Measurements from ENCODE around the gene HIVEP3. TPM values are rescaled to one million over a fixed set of nuclear protein-coding genes. Genes with fewer than 3 reads are reported as not detected.

HIVEP3 gene
- total and polyA plus RNA-seq, 2 of the 13 experiments (the other 11 are each of a cell fraction or from before 2014, with no cell fraction given) = 0.05 TPM; not detected in 1

DNA sequence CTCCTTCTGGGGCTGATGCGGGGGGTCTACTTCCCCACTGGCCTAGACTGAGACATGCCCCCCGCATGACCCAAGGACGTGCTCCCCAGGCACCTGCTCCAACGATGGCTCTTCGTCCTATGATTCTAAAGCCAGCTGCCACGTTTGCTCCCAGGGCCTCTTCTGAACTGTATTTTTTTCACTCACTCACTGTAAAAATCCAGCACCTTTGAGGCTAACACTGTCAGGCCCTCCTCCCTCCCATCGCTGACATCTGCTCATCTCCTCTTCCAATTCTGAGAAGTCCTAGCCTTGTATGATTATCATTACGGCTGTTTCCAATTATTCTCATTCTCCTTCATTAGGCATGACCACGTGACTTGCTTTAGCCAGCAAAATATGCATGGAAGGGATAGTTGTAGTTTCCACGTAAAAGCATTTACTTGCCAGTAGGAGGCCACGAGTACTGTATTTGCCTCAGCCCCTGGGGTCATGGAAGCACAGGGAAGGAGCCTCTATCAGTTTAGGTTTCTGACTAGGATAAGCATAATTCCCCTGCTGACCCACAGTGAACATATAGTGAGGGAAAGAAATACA lies 415.1 kb downstream of the HIVEP3 start:
- Histone ChIP-seq H3K79me2 (ENCODE audit: insufficient read depth, low read length) (no peaks in the 10 kb centered on the region), H3K27me3 (ENCODE audit: control insufficient read depth in 1 of 2, insufficient read depth in 2 of 2, low read length in 2 of 2) (peaks cover 0 to 32% of the 10 kb centered on the region in 2 experiments; a peak in 3 of 5 replicates), H3K27ac (ENCODE audit: extremely low read length, insufficient read depth, low read length) (no peak overlapping the region), H3K9me3 (ENCODE audit: low read length) (no peaks in the 10 kb centered on the region), H2AFZ (ENCODE audit: low read length) (no peak overlapping the region), H3K4me2 (ENCODE audit: low read depth, low read length) (no peak overlapping the region), H3K4me3 (replicated peaks in 1 of 3; ENCODE audit: insufficient read depth in 1 of 3, low read depth in 2 of 3, low read length in 3 of 3) (no peak overlapping the region), H3K4me1 (ENCODE audit: insufficient read depth, low read length) (no peaks in the 10 kb centered on the region), H3K36me3 (replicated peaks in 1 of 2; ENCODE audit: control insufficient read depth in 1 of 2, insufficient read depth in 2 of 2, low read length in 2 of 2) (no peaks in the 10 kb centered on the region), H3K9ac (ENCODE audit: insufficient read depth, low read depth, low read length) (no peak overlapping the region), H4K20me1 (ENCODE audit: insufficient read depth, low read length) (no peaks in the 10 kb centered on the region)
- BruUV-seq (replicated peaks) = no TSS peak
- ChIA-PET CTCF (ENCODE audit: low intra/inter-chr PET ratio, low total read pairs) (no interaction called here), POLR2A (no interaction called here)
- TF ChIP-seq, protein P1, sequence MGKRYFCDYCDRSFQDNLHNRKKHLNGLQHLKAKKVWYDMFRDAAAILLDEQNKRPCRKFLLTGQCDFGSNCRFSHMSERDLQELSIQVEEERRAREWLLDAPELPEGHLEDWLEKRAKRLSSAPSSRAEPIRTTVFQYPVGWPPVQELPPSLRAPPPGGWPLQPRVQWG (CRISPR knock-in tag; IDR thresholded peaks at IDR 0.05; ENCODE audit: borderline replicate concordance, low read depth) = no peak
- TF ChIP-seq TARDBP (CRISPR knock-in tag; IDR thresholded peaks at IDR 0.05) (no peak), SRSF4 (IDR thresholded peaks at IDR 0.05; ENCODE audit: low read depth, low read length, poor library complexity, severe bottlenecking) (no peak), RAD51 (IDR thresholded peaks at IDR 0.05; ENCODE audit: borderline replicate concordance) (peak; percentile 65; the same call in 1 of the 2 replicates), ZNF569 (CRISPR knock-in tag; IDR thresholded peaks at IDR 0.05; ENCODE audit: borderline replicate concordance) (no peak)
- ATAC-seq (no peak), FAIRE-seq (no peak), DNase-seq (ENCODE audit: low spot score) (no peak)
- in situ Hi-C loops (cut with HindIII; ENCODE audit: extremely low pct_ligation_motif_present, low pct_unique_long_range_greater_than_20kb) (no loop called here), intact Hi-C loops (cut with micrococcal nuclease; ENCODE audit: unreplicated experiment) (no loop called here)
- WGBS (ENCODE audit: low lambda C conversion rate) = 33% methylated on average over 9 of the region's 11 CpGs

DNA sequence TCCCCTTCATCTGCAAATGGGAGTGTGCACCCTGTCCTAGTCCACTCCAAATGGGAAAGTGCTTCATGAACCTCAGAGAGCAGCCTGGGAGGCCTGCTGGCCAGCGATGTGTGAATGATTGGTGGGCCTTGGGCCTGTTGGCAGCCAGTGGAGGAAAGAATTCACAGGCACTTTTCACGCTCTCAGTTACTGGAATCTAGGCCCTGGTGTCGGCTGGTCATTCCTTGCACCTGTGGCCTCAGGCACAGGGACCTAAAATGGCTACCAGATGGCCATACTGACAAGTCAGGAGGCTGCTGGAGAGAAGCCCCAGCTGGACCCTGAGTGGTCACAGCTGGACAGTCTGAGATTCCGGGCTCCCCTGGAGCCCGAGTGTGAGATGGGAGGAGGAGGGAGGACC lies 415.8 kb downstream of the HIVEP3 start:
- intact Hi-C loops (cut with micrococcal nuclease; ENCODE audit: unreplicated experiment) (no loop called here), in situ Hi-C loops (cut with HindIII; ENCODE audit: extremely low pct_ligation_motif_present, low pct_unique_long_range_greater_than_20kb) (no loop called here)
- H3K4me1 ChIP-seq (ENCODE audit: insufficient read depth, low read length) = no peaks in the 10 kb centered on the region
- DNase-seq (ENCODE audit: low spot score) (no peak), ATAC-seq (no peak), FAIRE-seq (no peak)
- no peaks in the 10 kb centered on the region for H3K79me2 ChIP-seq (ENCODE audit: insufficient read depth, low read length)
- CTCF ChIA-PET (ENCODE audit: low intra/inter-chr PET ratio, low total read pairs) = no interaction called here
- H4K20me1 ChIP-seq (ENCODE audit: insufficient read depth, low read length) = no peaks in the 10 kb centered on the region
- H3K4me3 ChIP-seq (replicated peaks in 1 of 3; ENCODE audit: insufficient read depth in 1 of 3, low read depth in 2 of 3, low read length in 3 of 3) = no peak overlapping the region
- H3K9ac ChIP-seq (ENCODE audit: insufficient read depth, low read depth, low read length) = no peak overlapping the region
- H3K9me3 ChIP-seq (ENCODE audit: low read length) = no peaks in the 10 kb centered on the region
- no peak overlapping the region for H2AFZ ChIP-seq (ENCODE audit: low read length)
- POLR2A ChIA-PET = no interaction called here
- no peaks in the 10 kb centered on the region for H3K36me3 ChIP-seq (replicated peaks in 1 of 2; ENCODE audit: control insufficient read depth in 1 of 2, insufficient read depth in 2 of 2, low read length in 2 of 2)
- peaks cover 0 to 26% of the 10 kb centered on the region in 2 experiments; a peak in 2 of 5 replicates for H3K27me3 ChIP-seq (ENCODE audit: control insufficient read depth in 1 of 2, insufficient read depth in 2 of 2, low read length in 2 of 2)
- 8% methylated on average over 3 of the region's 5 CpGs for WGBS (ENCODE audit: low lambda C conversion rate)
- BruUV-seq (replicated peaks) = no TSS peak
- H3K27ac ChIP-seq (ENCODE audit: extremely low read length, insufficient read depth, low read length) = no peak overlapping the region
- H3K4me2 ChIP-seq (ENCODE audit: low read depth, low read length) = no peak overlapping the region
- TF ChIP-seq PPARG (CRISPR knock-in tag; conservative IDR thresholded peaks at IDR 0.05) (no peak), ZFP36L1 (CRISPR knock-in tag; IDR thresholded peaks at IDR 0.05) (no peak), ZNF777 (CRISPR knock-in tag; IDR thresholded peaks at IDR 0.05) (no peak), PAX8 (CRISPR knock-in tag; IDR thresholded peaks at IDR 0.05; ENCODE audit: borderline replicate concordance) (no peak), KLF11 (CRISPR knock-in tag; IDR thresholded peaks at IDR 0.05) (no peak)
- TF ChIP-seq, protein P2, sequence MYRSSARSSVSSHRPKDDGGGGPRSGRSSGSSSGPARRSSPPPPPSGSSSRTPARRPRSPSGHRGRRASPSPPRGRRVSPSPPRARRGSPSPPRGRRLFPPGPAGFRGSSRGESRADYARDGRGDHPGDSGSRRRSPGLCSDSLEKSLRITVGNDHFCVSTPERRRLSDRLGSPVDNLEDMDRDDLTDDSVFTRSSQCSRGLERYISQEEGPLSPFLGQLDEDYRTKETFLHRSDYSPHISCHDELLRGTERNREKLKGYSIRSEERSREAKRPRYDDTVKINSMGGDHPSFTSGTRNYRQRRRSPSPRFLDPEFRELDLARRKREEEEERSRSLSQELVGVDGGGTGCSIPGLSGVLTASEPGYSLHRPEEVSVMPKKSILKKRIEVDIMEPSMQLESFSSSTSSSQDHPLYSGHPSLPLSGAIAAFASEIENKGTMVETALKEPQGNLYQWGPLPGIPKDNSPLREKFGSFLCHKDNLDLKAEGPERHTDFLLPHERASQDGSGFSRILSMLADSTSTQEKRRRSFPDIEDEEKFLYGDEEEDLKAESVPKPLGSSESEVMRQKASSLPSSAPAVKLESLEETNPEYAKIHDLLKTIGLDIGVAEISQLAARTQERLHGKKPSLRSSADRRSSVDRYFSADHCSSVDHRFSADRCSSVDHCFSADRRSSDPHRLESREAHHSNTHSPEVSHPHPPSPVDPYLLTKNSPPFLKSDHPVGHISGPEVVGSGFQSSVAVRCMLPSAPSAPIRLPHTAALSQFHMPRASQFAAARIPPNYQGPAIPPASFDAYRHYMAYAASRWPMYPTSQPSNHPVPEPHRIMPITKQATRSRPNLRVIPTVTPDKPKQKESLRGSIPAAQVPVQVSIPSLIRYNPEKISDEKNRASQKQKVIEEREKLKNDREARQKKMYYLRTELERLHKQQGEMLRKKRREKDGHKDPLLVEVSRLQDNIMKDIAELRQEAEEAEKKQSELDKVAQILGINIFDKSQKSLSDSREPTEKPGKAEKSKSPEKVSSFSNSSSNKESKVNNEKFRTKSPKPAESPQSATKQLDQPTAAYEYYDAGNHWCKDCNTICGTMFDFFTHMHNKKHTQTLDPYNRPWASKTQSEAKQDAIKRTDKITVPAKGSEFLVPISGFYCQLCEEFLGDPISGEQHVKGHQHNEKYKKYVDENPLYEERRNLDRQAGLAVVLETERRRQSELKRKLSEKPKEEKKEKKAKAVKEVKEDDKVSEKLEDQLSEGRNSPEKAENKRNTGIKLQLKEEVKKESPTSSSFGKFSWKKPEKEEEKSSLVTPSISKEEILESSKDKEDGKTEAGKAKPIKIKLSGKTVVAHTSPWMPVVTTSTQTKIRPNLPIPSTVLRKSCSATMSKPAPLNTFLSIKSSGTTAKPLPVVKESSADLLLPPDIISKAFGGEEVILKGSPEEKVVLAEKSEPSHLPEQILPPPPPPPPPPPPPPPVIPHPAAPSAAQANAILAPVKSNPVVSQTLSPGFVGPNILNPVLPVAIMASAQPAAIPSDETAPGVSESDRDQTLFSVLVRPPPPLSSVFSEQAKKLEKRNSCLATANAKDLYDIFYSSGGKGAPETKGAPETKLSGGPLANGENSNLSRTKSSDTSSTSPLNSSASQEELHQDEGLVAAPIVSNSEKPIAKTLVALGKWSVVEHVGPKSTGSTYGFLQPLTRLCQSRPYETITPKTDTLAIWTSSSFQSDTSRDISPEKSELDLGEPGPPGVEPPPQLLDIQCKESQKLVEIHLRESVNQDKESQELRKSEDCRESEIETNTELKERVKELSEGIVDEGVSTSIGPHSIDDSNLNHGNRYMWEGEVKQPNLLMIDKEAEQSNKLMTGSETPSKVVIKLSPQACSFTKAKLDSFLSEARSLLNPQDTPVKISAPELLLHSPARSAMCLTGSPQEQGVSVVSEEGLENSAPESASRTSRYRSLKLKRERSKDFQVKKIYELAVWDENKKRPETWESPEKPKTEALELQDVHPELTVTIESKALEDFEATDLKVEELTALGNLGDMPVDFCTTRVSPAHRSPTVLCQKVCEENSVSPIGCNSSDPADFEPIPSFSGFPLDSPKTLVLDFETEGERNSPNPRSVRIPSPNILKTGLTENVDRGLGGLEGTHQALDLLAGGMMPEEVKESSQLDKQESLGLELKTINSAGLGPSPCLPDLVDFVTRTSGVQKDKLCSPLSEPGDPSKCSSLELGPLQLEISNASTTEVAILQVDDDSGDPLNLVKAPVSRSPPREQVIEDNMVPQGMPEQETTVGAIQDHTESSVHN (CRISPR knock-in tag; IDR thresholded peaks at IDR 0.05) = no peak

Data from HepG2 (cell line).